Measurements from ENCODE around the gene SLC25A42.

DNA sequence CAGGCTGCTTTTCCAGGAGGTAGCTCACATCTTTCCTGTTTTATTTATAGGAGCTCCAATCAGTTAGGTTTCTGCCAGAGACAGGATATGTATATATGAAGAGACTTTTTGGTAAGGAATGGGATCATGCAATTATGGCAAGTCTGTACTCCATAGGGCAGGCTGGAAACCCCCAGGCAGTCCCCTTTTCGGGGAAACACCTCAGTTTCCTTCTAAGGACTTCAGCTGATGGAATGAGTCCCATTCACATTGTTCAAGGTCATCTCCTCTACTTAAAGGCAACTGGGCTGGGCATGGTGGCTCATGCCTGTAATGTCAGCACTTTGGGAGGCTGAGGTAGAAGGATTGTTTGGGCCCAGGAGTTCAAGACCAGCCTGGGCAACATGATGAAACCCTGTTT lies 10.9 kb upstream of the SLC25A42 start:
- TF ChIP-seq, protein P1, sequence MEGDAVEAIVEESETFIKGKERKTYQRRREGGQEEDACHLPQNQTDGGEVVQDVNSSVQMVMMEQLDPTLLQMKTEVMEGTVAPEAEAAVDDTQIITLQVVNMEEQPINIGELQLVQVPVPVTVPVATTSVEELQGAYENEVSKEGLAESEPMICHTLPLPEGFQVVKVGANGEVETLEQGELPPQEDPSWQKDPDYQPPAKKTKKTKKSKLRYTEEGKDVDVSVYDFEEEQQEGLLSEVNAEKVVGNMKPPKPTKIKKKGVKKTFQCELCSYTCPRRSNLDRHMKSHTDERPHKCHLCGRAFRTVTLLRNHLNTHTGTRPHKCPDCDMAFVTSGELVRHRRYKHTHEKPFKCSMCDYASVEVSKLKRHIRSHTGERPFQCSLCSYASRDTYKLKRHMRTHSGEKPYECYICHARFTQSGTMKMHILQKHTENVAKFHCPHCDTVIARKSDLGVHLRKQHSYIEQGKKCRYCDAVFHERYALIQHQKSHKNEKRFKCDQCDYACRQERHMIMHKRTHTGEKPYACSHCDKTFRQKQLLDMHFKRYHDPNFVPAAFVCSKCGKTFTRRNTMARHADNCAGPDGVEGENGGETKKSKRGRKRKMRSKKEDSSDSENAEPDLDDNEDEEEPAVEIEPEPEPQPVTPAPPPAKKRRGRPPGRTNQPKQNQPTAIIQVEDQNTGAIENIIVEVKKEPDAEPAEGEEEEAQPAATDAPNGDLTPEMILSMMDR (IDR thresholded peaks at IDR 0.05 in 8 of 11, conservative IDR thresholded peaks at IDR 0.05 in 3 of 11) = no peak
- no peak for TF ChIP-seq POLR2A (IDR thresholded peaks at IDR 0.05)
